NCI-H128 (cell line): ENCODE results near the gene GALNT2.

Source experiments
- DNase-seq: peaks from one replicate; lab custom pipeline; 2025; ENCODE audit not compliant: unreplicated experiment; lab: John Stamatoyannopoulos, UW

GALNT2 gene

GRCh38 chr1:230204842-230205241 lies 137.8 kb downstream of the GALNT2 start:
- DNase-seq = no peak

- DNase-seq = no peak
Observed at GRCh38 chr1:230205719-230206198, 138.7 kb downstream of the GALNT2 start.

GRCh38 chr1:230206207-230206606 lies 139.2 kb downstream of the GALNT2 start:
- DNase-seq = no peak

- no peak for DNase-seq
Observed at GRCh38 chr1:230206976-230207375, 139.9 kb downstream of the GALNT2 start.

- DNase-seq = no peak
Observed at GRCh38 chr1:230207598-230207997, 140.6 kb downstream of the GALNT2 start.

GRCh38 chr1:230208619-230209261 lies 141.7 kb downstream of the GALNT2 start:
- DNase-seq = no peak

- DNase-seq = no peak
Observed at GRCh38 chr1:230210326-230210980, 143.4 kb downstream of the GALNT2 start.

- no peak for DNase-seq
Observed at GRCh38 chr1:230210981-230211336, 143.9 kb downstream of the GALNT2 start.

- DNase-seq = no peak
Observed at GRCh38 chr1:230211436-230212145, 144.6 kb downstream of the GALNT2 start.

- DNase-seq = no peak
Observed at GRCh38 chr1:230212405-230212936, 145.4 kb downstream of the GALNT2 start.

- no peak for DNase-seq
Observed at GRCh38 chr1:230215031-230215430, 148.0 kb downstream of the GALNT2 start.

- DNase-seq = no peak
Observed at GRCh38 chr1:230215529-230215928, 148.5 kb downstream of the GALNT2 start.

GRCh38 chr1:230216896-230217295 lies 149.9 kb downstream of the GALNT2 start:
- no peak for DNase-seq

GRCh38 chr1:230218667-230219066 lies 151.6 kb downstream of the GALNT2 start:
- no peak for DNase-seq

GRCh38 chr1:230219174-230220067 lies 152.4 kb downstream of the GALNT2 start:
- no peak for DNase-seq

- DNase-seq = no peak
Observed at GRCh38 chr1:230220478-230220877, 153.4 kb downstream of the GALNT2 start.

GRCh38 chr1:230220907-230221306 lies 153.9 kb downstream of the GALNT2 start:
- no peak for DNase-seq

- no peak for DNase-seq
Observed at GRCh38 chr1:230222678-230223077, 155.6 kb downstream of the GALNT2 start.

- DNase-seq = no peak
Observed at GRCh38 chr1:230224101-230224960, 157.3 kb downstream of the GALNT2 start.
